Liver (tissue), 3 donors: Measurements from ENCODE around the gene TBX1.

ENCODE experiments used
- EGR1 ChIP-seq, 2 donors: IDR thresholded peaks; 2 replicates each; pipeline ENCODE4 v1.6.1; 2016 to 2018; ENCODE audit warnings: antibody characterized with exemption in 2 of 2, low read depth in 2 of 2
- FOXA1 ChIP-seq: IDR thresholded peaks from 2 replicates; pipeline ENCODE4 v1.6.1; 2016; ENCODE audit warnings: antibody characterized with exemption
- GABPA ChIP-seq, 2 donors: IDR thresholded peaks in 1 of 2; conservative IDR thresholded peaks in 1 of 2; 2 replicates each; pipeline ENCODE4 v1.6.1; 2016; ENCODE audit warnings: antibody characterized with exemption in 2 of 2, mild to moderate bottlenecking in 1 of 2, moderate library complexity in 1 of 2
- JUND ChIP-seq, 2 donors: IDR thresholded peaks; 2 replicates each; pipeline ENCODE4 v1.6.1; 2016; ENCODE audit warnings: antibody characterized with exemption in 2 of 2
- RAD21 ChIP-seq, 2 donors: IDR thresholded peaks; 2 replicates each; pipeline ENCODE4 v1.6.1; 2016; ENCODE audit warnings: antibody characterized with exemption in 2 of 2, mild to moderate bottlenecking in 2 of 2
- SP1 ChIP-seq: IDR thresholded peaks from 2 replicates; pipeline ENCODE4 v1.6.1; 2018; ENCODE audit warnings: antibody characterized with exemption, mild to moderate bottlenecking
- TAF1 ChIP-seq: conservative IDR thresholded peaks from 2 replicates; pipeline ENCODE4 v1.6.1; 2016; ENCODE audit warnings: antibody characterized with exemption, mild to moderate bottlenecking
- YY1 ChIP-seq: IDR thresholded peaks from 2 replicates; pipeline ENCODE4 v1.6.1; 2016; ENCODE audit warnings: antibody characterized with exemption, mild to moderate bottlenecking
- ZBTB33 ChIP-seq: IDR thresholded peaks from 2 replicates; pipeline ENCODE4 v1.6.1; 2016; ENCODE audit warnings: antibody characterized with exemption
- TF ChIP-seq, protein P1 (sequence below): fragments of 150-350 bp; IDR thresholded peaks from 2 replicates; pipeline ENCODE4 v1.5.1; 2017; ENCODE audit warnings: improper control_type of control experiment, low read depth, low read length; ENCODE audit not compliant: missing input control
- TF ChIP-seq, protein P2 (sequence below): IDR thresholded peaks from 2 replicates; pipeline ENCODE4 v1.6.1; 2016; ENCODE audit warnings: antibody characterized with exemption, mild to moderate bottlenecking
- donor health status: healthy.
- donor health status: healthy.

GRCh38 chr22:19754701-19755144 lies 5.9 kb upstream of the TBX1 start:
- TF ChIP-seq, protein P1, sequence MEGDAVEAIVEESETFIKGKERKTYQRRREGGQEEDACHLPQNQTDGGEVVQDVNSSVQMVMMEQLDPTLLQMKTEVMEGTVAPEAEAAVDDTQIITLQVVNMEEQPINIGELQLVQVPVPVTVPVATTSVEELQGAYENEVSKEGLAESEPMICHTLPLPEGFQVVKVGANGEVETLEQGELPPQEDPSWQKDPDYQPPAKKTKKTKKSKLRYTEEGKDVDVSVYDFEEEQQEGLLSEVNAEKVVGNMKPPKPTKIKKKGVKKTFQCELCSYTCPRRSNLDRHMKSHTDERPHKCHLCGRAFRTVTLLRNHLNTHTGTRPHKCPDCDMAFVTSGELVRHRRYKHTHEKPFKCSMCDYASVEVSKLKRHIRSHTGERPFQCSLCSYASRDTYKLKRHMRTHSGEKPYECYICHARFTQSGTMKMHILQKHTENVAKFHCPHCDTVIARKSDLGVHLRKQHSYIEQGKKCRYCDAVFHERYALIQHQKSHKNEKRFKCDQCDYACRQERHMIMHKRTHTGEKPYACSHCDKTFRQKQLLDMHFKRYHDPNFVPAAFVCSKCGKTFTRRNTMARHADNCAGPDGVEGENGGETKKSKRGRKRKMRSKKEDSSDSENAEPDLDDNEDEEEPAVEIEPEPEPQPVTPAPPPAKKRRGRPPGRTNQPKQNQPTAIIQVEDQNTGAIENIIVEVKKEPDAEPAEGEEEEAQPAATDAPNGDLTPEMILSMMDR = no peak
- no peak for TF ChIP-seq ZBTB33
- TF ChIP-seq YY1 = no peak
- TF ChIP-seq EGR1 (IDR thresholded peaks at IDR 0.05; ENCODE audit: low read depth in 2 of 2) = no peak
- TF ChIP-seq, protein P2, sequence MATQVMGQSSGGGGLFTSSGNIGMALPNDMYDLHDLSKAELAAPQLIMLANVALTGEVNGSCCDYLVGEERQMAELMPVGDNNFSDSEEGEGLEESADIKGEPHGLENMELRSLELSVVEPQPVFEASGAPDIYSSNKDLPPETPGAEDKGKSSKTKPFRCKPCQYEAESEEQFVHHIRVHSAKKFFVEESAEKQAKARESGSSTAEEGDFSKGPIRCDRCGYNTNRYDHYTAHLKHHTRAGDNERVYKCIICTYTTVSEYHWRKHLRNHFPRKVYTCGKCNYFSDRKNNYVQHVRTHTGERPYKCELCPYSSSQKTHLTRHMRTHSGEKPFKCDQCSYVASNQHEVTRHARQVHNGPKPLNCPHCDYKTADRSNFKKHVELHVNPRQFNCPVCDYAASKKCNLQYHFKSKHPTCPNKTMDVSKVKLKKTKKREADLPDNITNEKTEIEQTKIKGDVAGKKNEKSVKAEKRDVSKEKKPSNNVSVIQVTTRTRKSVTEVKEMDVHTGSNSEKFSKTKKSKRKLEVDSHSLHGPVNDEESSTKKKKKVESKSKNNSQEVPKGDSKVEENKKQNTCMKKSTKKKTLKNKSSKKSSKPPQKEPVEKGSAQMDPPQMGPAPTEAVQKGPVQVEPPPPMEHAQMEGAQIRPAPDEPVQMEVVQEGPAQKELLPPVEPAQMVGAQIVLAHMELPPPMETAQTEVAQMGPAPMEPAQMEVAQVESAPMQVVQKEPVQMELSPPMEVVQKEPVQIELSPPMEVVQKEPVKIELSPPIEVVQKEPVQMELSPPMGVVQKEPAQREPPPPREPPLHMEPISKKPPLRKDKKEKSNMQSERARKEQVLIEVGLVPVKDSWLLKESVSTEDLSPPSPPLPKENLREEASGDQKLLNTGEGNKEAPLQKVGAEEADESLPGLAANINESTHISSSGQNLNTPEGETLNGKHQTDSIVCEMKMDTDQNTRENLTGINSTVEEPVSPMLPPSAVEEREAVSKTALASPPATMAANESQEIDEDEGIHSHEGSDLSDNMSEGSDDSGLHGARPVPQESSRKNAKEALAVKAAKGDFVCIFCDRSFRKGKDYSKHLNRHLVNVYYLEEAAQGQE = no peak
- TF ChIP-seq TAF1 = no peak
- no peak for TF ChIP-seq GABPA (IDR thresholded peaks at IDR 0.05 in 1 of 2, conservative IDR thresholded peaks at IDR 0.05 in 1 of 2)
- TF ChIP-seq FOXA1 = no peak
- no peak for TF ChIP-seq RAD21 (IDR thresholded peaks at IDR 0.05)
- no peak for TF ChIP-seq JUND (IDR thresholded peaks at IDR 0.05)
- no peak for TF ChIP-seq SP1
